IMR-90 (cell line): ENCODE data around the gene ECE2.

Source experiments
- CHD1 ChIP-seq: IDR thresholded peaks from 2 replicates; pipeline ENCODE4 v1.6.1; 2012; ENCODE audit warnings: low read depth, low read length, improper control_type of control experiment
- FOS ChIP-seq: fragments of 150-350 bp; IDR thresholded peaks from 2 replicates; pipeline ENCODE4 v1.6.1; 2016; ENCODE audit warnings: low read depth, low read length
- MAFK ChIP-seq: IDR thresholded peaks from 2 replicates; pipeline ENCODE4 v1.6.1; 2012; ENCODE audit warnings: low read depth, low read length, improper control_type of control experiment
- MXI1 ChIP-seq: IDR thresholded peaks from 2 replicates; pipeline ENCODE4 v1.6.1; 2012; ENCODE audit warnings: low read depth, mild to moderate bottlenecking, low read length, moderate library complexity, borderline replicate concordance
- NFE2L2 ChIP-seq: fragments of 150-350 bp; IDR thresholded peaks from 2 replicates; pipeline ENCODE4 v1.6.1; 2016; ENCODE audit warnings: low read depth, mild to moderate bottlenecking, low read length
- POLR2A ChIP-seq: IDR thresholded peaks from 2 replicates; pipeline ENCODE4 v1.6.1; 2012; ENCODE audit warnings: mild to moderate bottlenecking, low read depth, low read length
- RAD21 ChIP-seq: IDR thresholded peaks from 2 replicates; pipeline ENCODE4 v1.6.1; 2012; ENCODE audit warnings: low read length, improper control_type of control experiment
- RCOR1 ChIP-seq: IDR thresholded peaks from 2 replicates; pipeline ENCODE4 v1.6.1; 2012; ENCODE audit warnings: mild to moderate bottlenecking, low read length, improper control_type of control experiment; ENCODE audit not compliant: insufficient replicate concordance
- SMC3 ChIP-seq: fragments of 150-350 bp; IDR thresholded peaks from 2 replicates; pipeline ENCODE4 v1.6.1; 2016; ENCODE audit warnings: low read depth, mild to moderate bottlenecking, antibody characterized with exemption, low read length, moderate library complexity
- TF ChIP-seq, protein P1 (sequence below): conservative IDR thresholded peaks from 2 replicates; pipeline ENCODE4 v1.5.1; 2012; ENCODE audit warnings: mild to moderate bottlenecking, low read depth, low read length, improper control_type of control experiment

DNA sequence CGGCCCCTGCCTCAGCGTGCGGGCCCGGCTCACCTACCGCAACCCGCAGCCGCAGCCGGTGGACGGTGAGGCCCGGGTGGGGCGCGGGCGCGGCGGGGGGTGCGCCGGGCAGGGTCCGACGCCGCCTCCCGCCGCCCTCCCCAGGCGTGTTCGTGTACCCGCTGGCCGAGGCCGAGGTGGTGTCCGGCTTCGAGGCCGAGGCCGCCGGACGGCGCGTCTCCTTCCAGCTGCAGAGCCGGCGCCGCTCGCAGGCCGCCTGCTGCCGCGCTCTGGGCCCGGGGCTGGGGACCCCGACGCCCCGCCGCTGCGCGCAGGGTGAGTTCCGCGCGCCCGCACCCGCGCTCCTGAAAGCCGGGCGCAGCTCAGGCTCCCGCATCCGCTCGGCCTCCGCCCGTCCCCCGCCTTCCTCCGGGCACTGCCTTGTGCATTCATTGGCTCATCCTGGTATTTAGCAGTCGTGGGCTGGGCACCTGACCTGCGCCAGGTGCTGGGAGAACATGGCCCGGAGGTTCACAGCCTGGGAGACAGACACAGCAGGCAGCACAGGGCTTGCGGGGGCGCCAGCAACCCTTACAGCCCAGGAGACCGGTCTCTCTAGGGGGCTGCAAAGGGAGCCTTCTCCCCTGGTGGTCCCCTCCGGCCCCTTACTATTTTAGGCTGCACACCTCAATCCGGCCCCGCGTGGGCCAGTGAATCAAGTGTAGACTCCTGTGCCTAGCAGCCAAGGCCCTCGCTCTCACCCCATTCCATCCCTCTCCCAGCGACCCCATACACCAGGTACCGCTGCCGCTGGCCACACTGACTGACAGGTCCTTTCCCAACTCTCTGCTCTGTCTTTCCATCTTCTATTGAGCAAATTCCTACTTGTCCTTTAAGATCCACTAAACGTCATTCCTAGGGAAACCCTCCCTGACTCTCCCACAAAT is 45.0 kb upstream of the ECE2 start:
- TF ChIP-seq, protein P1, sequence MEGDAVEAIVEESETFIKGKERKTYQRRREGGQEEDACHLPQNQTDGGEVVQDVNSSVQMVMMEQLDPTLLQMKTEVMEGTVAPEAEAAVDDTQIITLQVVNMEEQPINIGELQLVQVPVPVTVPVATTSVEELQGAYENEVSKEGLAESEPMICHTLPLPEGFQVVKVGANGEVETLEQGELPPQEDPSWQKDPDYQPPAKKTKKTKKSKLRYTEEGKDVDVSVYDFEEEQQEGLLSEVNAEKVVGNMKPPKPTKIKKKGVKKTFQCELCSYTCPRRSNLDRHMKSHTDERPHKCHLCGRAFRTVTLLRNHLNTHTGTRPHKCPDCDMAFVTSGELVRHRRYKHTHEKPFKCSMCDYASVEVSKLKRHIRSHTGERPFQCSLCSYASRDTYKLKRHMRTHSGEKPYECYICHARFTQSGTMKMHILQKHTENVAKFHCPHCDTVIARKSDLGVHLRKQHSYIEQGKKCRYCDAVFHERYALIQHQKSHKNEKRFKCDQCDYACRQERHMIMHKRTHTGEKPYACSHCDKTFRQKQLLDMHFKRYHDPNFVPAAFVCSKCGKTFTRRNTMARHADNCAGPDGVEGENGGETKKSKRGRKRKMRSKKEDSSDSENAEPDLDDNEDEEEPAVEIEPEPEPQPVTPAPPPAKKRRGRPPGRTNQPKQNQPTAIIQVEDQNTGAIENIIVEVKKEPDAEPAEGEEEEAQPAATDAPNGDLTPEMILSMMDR, result no peak
- TF ChIP-seq POLR2A (no peak), RCOR1 (no peak), CHD1 (no peak), MXI1 (no peak), MAFK (no peak), SMC3 (no peak), FOS (no peak), RAD21 (no peak), NFE2L2 (no peak)
